HG02798 (cell line): ENCODE data around the gene STAT3.
"Not testable (repeated sequence)": the region's sequence is repeated elsewhere in the genome, so short reads cannot be mapped to it uniquely, and the experiment has no call there.

Experiments
- ATAC-seq: cut with Tn5 transposase; IDR thresholded peaks from one replicate; pipeline ENCODE4 v1.9.1; 2021; ENCODE audit warnings: mild to moderate bottlenecking; ENCODE audit not compliant: unreplicated experiment, poor library complexity

Gene STAT3

GRCh38 chr17:42270596-42270995, 117.6 kb downstream of the STAT3 start:
- no peak for ATAC-seq

GRCh38 chr17:42270170-42270535, 118.1 kb downstream of the STAT3 start:
- no peak for ATAC-seq

- no peak for ATAC-seq
Measured at GRCh38 chr17:42268236-42268635, 120.0 kb downstream of the STAT3 start.

- ATAC-seq: no peak
Measured at GRCh38 chr17:42266918-42267766, 121.1 kb downstream of the STAT3 start.

DNA sequence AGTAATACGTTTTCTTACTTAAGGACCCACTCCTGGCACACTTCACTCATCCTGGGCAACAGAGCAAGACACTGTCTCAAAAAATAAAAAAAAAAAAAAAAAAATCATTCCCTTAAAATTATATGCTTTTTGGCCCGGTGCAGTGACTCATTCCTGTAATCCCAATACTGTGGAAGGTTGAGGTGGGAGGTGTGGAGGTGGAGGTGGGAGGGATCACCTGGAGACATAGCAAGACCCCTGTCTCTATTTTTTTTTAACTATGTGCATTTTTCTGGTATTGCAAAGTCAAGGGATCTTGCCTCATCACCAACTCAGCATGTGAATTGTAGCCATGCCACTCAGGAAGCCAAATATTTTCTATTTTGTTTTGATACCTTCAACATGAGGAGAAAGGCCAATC, 121.8 kb downstream of the STAT3 start:
- ATAC-seq: no peak

GRCh38 chr17:42264366-42264765, 123.9 kb downstream of the STAT3 start:
- ATAC-seq: not testable (repeated sequence)
